K562 (cell line): Measurements from ENCODE around the gene SPTLC3. TPM values are rescaled to one million over a fixed set of nuclear protein-coding genes. Genes with fewer than 3 reads are reported as not detected.

Experiments used
- ATAC-seq: fragments of 200-7000 bp; cut with Tn5 transposase; 3 replicates; pipeline ENCODE4 v1.9.1; 2020; ENCODE audit warnings: moderate library complexity
- BruUV-seq: library from RNA; stranded (reverse); fragments of 400-500 nt; replicated peaks from 2 replicates; lab custom pipeline; 2021; lab: Mats Ljungman, UMichigan
- CTCF ChIA-PET: fragments of 300-600 bp; formaldehyde crosslinking; extraction: SDS; loops from one replicate; lab custom pipeline; 2021; ENCODE audit warnings: low intra/inter-chr PET ratio; lab: Yijun Ruan, JAX
- POLR2A ChIA-PET: fragments of 300-600, 350-650 bp; sonication (Branson Sonifier 250); formaldehyde crosslinking; extraction: SDS; loops from one replicate; lab custom pipeline; 2021; ENCODE audit warnings: antibody characterized with exemption, inconsistent platforms; lab: Yijun Ruan, JAX
- DNase-seq, 4 experiments: peaks; one replicate each; pipeline versions ENCODE4 v3.0.0 to v3.0.0-alpha.2; 2011 to 2018; ENCODE audit warnings: low spot score in 3 of 4, mixed read lengths in 3 of 4; ENCODE audit errors: extremely low read depth in 1 of 4
- FAIRE-seq: peaks from 2 replicates; lab custom pipeline; 2011; peaks lifted over from hg19 to GRCh38; lab: Jason Lieb, UNC
- H2AFZ ChIP-seq: 2 replicates; pipeline ENCODE4 v1.6.0; 2011; ENCODE audit warnings: low read depth, low read length, control low read depth, inconsistent platforms
- H3K27ac ChIP-seq: fragments of 200-600 bp; 3 replicates; pipeline ENCODE4 v1.8.0; 2011; ENCODE audit warnings: low read depth, mild to moderate bottlenecking, control low read depth, inconsistent platforms, low read length, moderate library complexity, mixed read lengths; ENCODE audit errors: extremely low read depth
- H3K27me3 ChIP-seq, 2 experiments: fragments of 300-600 bp in 1 of 2; 2 replicates in 1 of 2; 3 replicates in 1 of 2; pipeline versions ENCODE4 v1.6.0 to v1.8.0; 2011; ENCODE audit warnings: inconsistent platforms in 2 of 2, low read length in 2 of 2, mild to moderate bottlenecking in 1 of 2, mixed read lengths in 1 of 2, moderate library complexity in 1 of 2; ENCODE audit not compliant: control insufficient read depth in 2 of 2, insufficient read depth in 2 of 2
- H3K36me3 ChIP-seq: fragments of 300-600 bp; 3 replicates; pipeline ENCODE4 v1.8.0; 2011; ENCODE audit warnings: mild to moderate bottlenecking, low read length, inconsistent platforms; ENCODE audit not compliant: control insufficient read depth, insufficient read depth
- H3K4me1 ChIP-seq, 2 experiments: fragments of 200-600 bp in 1 of 2; replicated peaks in 1 of 2; 2 replicates in 1 of 2; 3 replicates in 1 of 2; pipeline versions ENCODE4 v1.5.1 to v1.8.0; 2011; ENCODE audit warnings: inconsistent platforms in 2 of 2, low read length in 2 of 2, mild to moderate bottlenecking in 1 of 2, mixed read lengths in 1 of 2, moderate library complexity in 1 of 2; ENCODE audit not compliant: control insufficient read depth in 2 of 2, insufficient read depth in 2 of 2
- H3K4me2 ChIP-seq: 2 replicates; pipeline ENCODE4 v1.6.1; 2011; ENCODE audit warnings: low read length, control low read depth, inconsistent platforms, mixed read lengths; ENCODE audit not compliant: insufficient read depth
- H3K4me3 ChIP-seq: fragments of 200-600 bp; sonication (generic), shearing (Covaris generic); 2 replicates; pipeline ENCODE4 v1.5.1; 2016; ENCODE audit warnings: control low read depth, inconsistent platforms
- H3K79me2 ChIP-seq: fragments of 200-600 bp; 3 replicates; pipeline ENCODE4 v1.8.0; 2011; ENCODE audit warnings: low read length, inconsistent platforms; ENCODE audit not compliant: control insufficient read depth, insufficient read depth
- H3K9ac ChIP-seq, 2 experiments: 2 replicates each; pipeline versions ENCODE4 v1.6.0 to v1.6.1; 2011; ENCODE audit warnings: low read depth in 2 of 2, low read length in 2 of 2, control low read depth in 1 of 2, inconsistent platforms in 1 of 2, mild to moderate bottlenecking in 1 of 2, mixed read lengths in 1 of 2; ENCODE audit not compliant: insufficient read depth in 1 of 2
- H3K9me1 ChIP-seq: one replicate; pipeline ENCODE4 v1.6.0; 2011; ENCODE audit warnings: inconsistent platforms, mild to moderate bottlenecking, low read length, moderate library complexity; ENCODE audit not compliant: control insufficient read depth, insufficient read depth
- H3K9me3 ChIP-seq: replicated peaks from 2 replicates; pipeline ENCODE4 v1.5.1; 2011; ENCODE audit warnings: low read depth, low read length, inconsistent platforms; ENCODE audit not compliant: control insufficient read depth, insufficient read depth
- H4K20me1 ChIP-seq: replicated peaks from 2 replicates; pipeline ENCODE4 v1.6.1; 2011; ENCODE audit warnings: low read length, inconsistent platforms, mixed read lengths; ENCODE audit not compliant: control insufficient read depth, insufficient read depth
- BRF1 ChIP-seq: IDR thresholded peaks from 3 replicates; pipeline ENCODE4 v1.6.1; 2011; ENCODE audit warnings: borderline replicate concordance, mild to moderate bottlenecking; ENCODE audit not compliant: insufficient read length; ENCODE audit errors: extremely low read depth
- CLOCK ChIP-seq: fragments of 250-450 bp; sonication (Bioruptor Pico); IDR thresholded peaks from 2 replicates; pipeline ENCODE4 v1.4.0; 2020; ENCODE audit warnings: mild to moderate bottlenecking, moderate library complexity, borderline replicate concordance
- HSF4 ChIP-seq: fragments of 250-450 bp; sonication (Bioruptor Pico); IDR thresholded peaks from 2 replicates; pipeline ENCODE4 v2.1.2; 2022; ENCODE audit warnings: mild to moderate bottlenecking, moderate library complexity, borderline replicate concordance
- IRF1 ChIP-seq: sonication (generic); formaldehyde crosslinking; IDR thresholded peaks from 2 replicates; pipeline ENCODE4 v1.8.0; 2022; ENCODE audit warnings: missing genetic modification reagents, mild to moderate bottlenecking, borderline replicate concordance
- MBD2 ChIP-seq: sonication (generic); IDR thresholded peaks from 2 replicates; pipeline ENCODE4 v1.6.1; 2016; ENCODE audit warnings: low read depth, borderline replicate concordance
- MYNN ChIP-seq, 2 experiments: sonication (generic); formaldehyde crosslinking in 1 of 2; IDR thresholded peaks; 2 replicates each; pipeline versions ENCODE4 v1.5.0 to v1.6.1; 2016 to 2020; ENCODE audit warnings: antibody characterized with exemption in 1 of 2, missing genetic modification reagents in 1 of 2
- POLR3G ChIP-seq: IDR thresholded peaks from 2 replicates; pipeline ENCODE4 v1.6.1; 2011; ENCODE audit not compliant: insufficient read length, insufficient replicate concordance; ENCODE audit errors: extremely low read depth
- SMARCC2 ChIP-seq: fragments of 450-650 bp; IDR thresholded peaks from 2 replicates; pipeline ENCODE4 v1.6.1; 2017; ENCODE audit warnings: antibody characterized with exemption, moderate library complexity, mild to moderate bottlenecking, low read depth
- STAT5A ChIP-seq: IDR thresholded peaks from 2 replicates; pipeline ENCODE4 v1.6.1; 2012; ENCODE audit warnings: low read length, inconsistent platforms, borderline replicate concordance
- TBP ChIP-seq: optimal IDR thresholded peaks from 2 replicates; pipeline ENCODE3; 2011; ENCODE audit warnings: low read depth, low read length, improper control_type of control experiment
- ZNF311 ChIP-seq: fragments of 250-450 bp; sonication (Bioruptor Pico); IDR thresholded peaks from 2 replicates; pipeline ENCODE4 v1.4.0; 2020; ENCODE audit warnings: mild to moderate bottlenecking, moderate library complexity
- ZNF764 ChIP-seq: fragments of 250-450 bp; sonication (Bioruptor Pico); IDR thresholded peaks from 2 replicates; pipeline ENCODE4 v1.4.0; 2020; ENCODE audit warnings: low read depth, mild to moderate bottlenecking, moderate library complexity
- ZNF778 ChIP-seq: fragments of 450-650 bp; formaldehyde crosslinking; IDR thresholded peaks from 2 replicates; pipeline ENCODE4 v1.4.0; 2020; ENCODE audit warnings: mild to moderate bottlenecking, moderate library complexity
- WGBS: fragments of 100-300 bp; shearing (Covaris generic); methylation state at CpG from one replicate; pipeline ENCODE4 v1.1.6; 2016; ENCODE audit warnings: low coverage, mixed read lengths; ENCODE audit not compliant: insufficient coverage; ENCODE audit errors: missing lambda C conversion rate; 5-methylcytosine and 5-hydroxymethylcytosine counted together
- in situ Hi-C: fragments of 300-500 bp; cut with MboI; formaldehyde crosslinking; loops from 4 replicates; pipeline ENCODE4 v1.15.0; 2018; ENCODE audit warnings: inconsistent platforms, mixed read lengths
- intact Hi-C: fragments of 100-400 bp; cut with micrococcal nuclease; formaldehyde crosslinking; loops from 2 replicates; pipeline ENCODE4 v1.14.2; 2022
- polyA plus RNA-seq, 8 experiments: library from polyadenylated mRNA; depleted of rRNA in 4 of 8; stranded (reverse) in 5 of 8; unstranded in 3 of 8; fragments of >200 nt; fragmentation: Nextera tagmentation in 2 of 8; fragmentation: Illumina TruSeq in 1 of 8; extraction: Ambion mirVana in 2 of 8; extraction: Trizol in 1 of 8; gene quantifications; 2 replicates each; pipeline versions ENCODE4 v1.2.1 to v1.2.3, GENCODE V29; 2011 to 2014; ENCODE audit warnings: inconsistent platforms in 1 of 8, missing spikeins in 1 of 8
- total RNA-seq, 7 experiments: library from RNA; depleted of rRNA in 6 of 7; stranded (reverse); fragments of >200 nt in 6 of 7; fragmentation: Illumina TruSeq in 2 of 7; extraction: Trizol in 2 of 7; gene quantifications; 2 replicates each; pipeline versions ENCODE4 v1.2.1 to v1.2.3, GENCODE V29; 2011 to 2021; ENCODE audit warnings: low replicate concordance in 1 of 7

The SPTLC3 gene
- total and polyA plus RNA-seq, 9 of the 15 experiments (the other 6 are each of a cell fraction or from before 2014, with no cell fraction given), result not detected

- H3K9me3 ChIP-seq, result no peaks in the 10 kb centered on the region
- H3K9me1 ChIP-seq, result no peaks in the 10 kb centered on the region
- no peak for ATAC-seq
- H3K4me3 ChIP-seq, result no peak overlapping the region
- TF ChIP-seq BRF1, result no peak
- TF ChIP-seq HSF4 (CRISPR knock-in tag), result no peak
- no peak for TF ChIP-seq MYNN (IDR thresholded peaks at IDR 0.05)
- TF ChIP-seq MYNN (CRISPR knock-in tag; IDR thresholded peaks at IDR 0.05), result no peak
- no peak for TF ChIP-seq ZNF311 (CRISPR knock-in tag)
- TF ChIP-seq POLR3G, result no peak
- no peak for TF ChIP-seq MBD2
- no peak for TF ChIP-seq IRF1 (CRISPR knock-in tag)
- no peak for TF ChIP-seq STAT5A
- TF ChIP-seq CLOCK (CRISPR knock-in tag), result no peak
- no peak for TF ChIP-seq ZNF764
- no peak for TF ChIP-seq TBP
- no peak for TF ChIP-seq ZNF778 (CRISPR knock-in tag)
- no peak for TF ChIP-seq SMARCC2
- in situ Hi-C loops, result no loop called here
- H3K36me3 ChIP-seq, result no peaks in the 10 kb centered on the region
- no peak overlapping the region for H2AFZ ChIP-seq
- 13% methylated on average over 1 of the region's 1 CpG for WGBS
- H3K79me2 ChIP-seq, result no peaks in the 10 kb centered on the region
- no peak overlapping the region for H3K27ac ChIP-seq
- BruUV-seq, result no TSS peak
- no peak for DNase-seq
- CTCF ChIA-PET, result no interaction called here
- FAIRE-seq, result no peak
- H4K20me1 ChIP-seq, result no peaks in the 10 kb centered on the region
- no peak overlapping the region for H3K9ac ChIP-seq
- POLR2A ChIA-PET, result no interaction called here
- no peak overlapping the region for H3K4me2 ChIP-seq
- no peaks in the 10 kb centered on the region for H3K27me3 ChIP-seq
- H3K4me1 ChIP-seq, result no peaks in the 10 kb centered on the region
- intact Hi-C loops, result no loop called here
Observed at GRCh38 chr20:13183005-13183404, 174.2 kb downstream of the SPTLC3 start.
